ENCODE measurements around the gene OR52H1. TPM values are rescaled to one million over a fixed set of nuclear protein-coding genes. Genes with fewer than 3 reads are reported as not detected.

The OR52H1 gene
- total RNA-seq, 6 donors from 2014 or later, result 0.24 to 0.55 TPM; not detected in 4

- WGBS, 2 donors, result 31 to 33% methylated on average over 1 of the region's 1 CpG
- Histone ChIP-seq H3K4me3 (no peak overlapping the region), H3K27me3 (no peaks in the 10 kb centered on the region), H3K27ac (no peak overlapping the region), H3K36me3 (no peaks in the 10 kb centered on the region), H3K4me1 (no peaks in the 10 kb centered on the region), H3K9me3 (no peaks in the 10 kb centered on the region)
- DNase-seq (no peak), ATAC-seq (ENCODE audit: low FRiP score in 2 of 2) (no peak)
- no peak for TF ChIP-seq EP300 (IDR thresholded peaks at IDR 0.05)
- no peak for TF ChIP-seq POLR2A (IDR thresholded peaks at IDR 0.05)
- no peak for TF ChIP-seq CTCF (IDR thresholded peaks at IDR 0.05)
- no peak for TF ChIP-seq POLR2AphosphoS5 (IDR thresholded peaks at IDR 0.05)
These were observed 6.9 kb downstream of the OR52H1 start for GRCh38 chr11:5541427-5541826.

GRCh38 chr11:5536482-5536881 lies 11.9 kb downstream of the OR52H1 start:
- TF ChIP-seq POLR2AphosphoS5 (IDR thresholded peaks at IDR 0.05), result no peak
- no peak for TF ChIP-seq CTCF (IDR thresholded peaks at IDR 0.05)
- no peak for TF ChIP-seq EP300 (IDR thresholded peaks at IDR 0.05)
- no peak for TF ChIP-seq POLR2A (IDR thresholded peaks at IDR 0.05)
- Histone ChIP-seq H3K4me1 (no peaks in the 10 kb centered on the region), H3K4me3 (no peak overlapping the region)

GRCh38 chr11:5534046-5534445 lies 14.3 kb downstream of the OR52H1 start:
- Histone ChIP-seq H3K9me3 (no peaks in the 10 kb centered on the region), H3K4me3 (no peak overlapping the region), H3K36me3 (no peaks in the 10 kb centered on the region), H3K27me3 (no peaks in the 10 kb centered on the region), H3K4me1 (no peaks in the 10 kb centered on the region), H3K27ac (no peak overlapping the region)
- 77 to 84% methylated on average over 1 of the region's 1 CpG for WGBS, 2 donors
- no peak for TF ChIP-seq EP300 (IDR thresholded peaks at IDR 0.05)
- no peak for TF ChIP-seq POLR2A (IDR thresholded peaks at IDR 0.05)
- TF ChIP-seq CTCF (IDR thresholded peaks at IDR 0.05), result no peak
- TF ChIP-seq POLR2AphosphoS5 (IDR thresholded peaks at IDR 0.05), result no peak
- ATAC-seq (ENCODE audit: low FRiP score in 2 of 2) (no peak), DNase-seq (no peak)

More at GRCh38 chr11:5536482-5536881, 11.9 kb downstream of the OR52H1 start:
- DNase-seq (no peak), ATAC-seq (ENCODE audit: low FRiP score in 2 of 2) (no peak)
- no peaks in the 10 kb centered on the region for H3K36me3 ChIP-seq
- H3K27me3 ChIP-seq, result no peaks in the 10 kb centered on the region
- no peak overlapping the region for H3K27ac ChIP-seq
- H3K9me3 ChIP-seq, result no peaks in the 10 kb centered on the region

GRCh38 chr11:5531053-5531831 lies 17.1 kb downstream of the OR52H1 start:
- Histone ChIP-seq H3K9me3 (no peaks in the 10 kb centered on the region), H3K27ac (no peak overlapping the region), H3K36me3 (no peaks in the 10 kb centered on the region), H3K4me1 (no peaks in the 10 kb centered on the region), H3K27me3 (no peaks in the 10 kb centered on the region), H3K4me3 (no peak overlapping the region)
- no peak for ATAC-seq (ENCODE audit: low FRiP score in 2 of 2)
- no peak for TF ChIP-seq CTCF (IDR thresholded peaks at IDR 0.05)
- no peak for TF ChIP-seq POLR2A (IDR thresholded peaks at IDR 0.05)
- TF ChIP-seq EP300 (IDR thresholded peaks at IDR 0.05), result no peak
- no peak for TF ChIP-seq POLR2AphosphoS5 (IDR thresholded peaks at IDR 0.05)
- 78 to 97% methylated on average over 2 of the region's 2 CpGs for WGBS, 2 donors
- DNase-seq, result no peak

- Histone ChIP-seq H3K27ac (no peak overlapping the region), H3K4me3 (no peak overlapping the region), H3K36me3 (no peaks in the 10 kb centered on the region), H3K4me1 (no peaks in the 10 kb centered on the region), H3K27me3 (no peaks in the 10 kb centered on the region), H3K9me3 (no peaks in the 10 kb centered on the region)
- no peak for ATAC-seq (ENCODE audit: low FRiP score in 2 of 2)
- 19 to 33% methylated on average over 1 of the region's 1 CpG for WGBS, 2 donors
- no peak for TF ChIP-seq CTCF (IDR thresholded peaks at IDR 0.05)
- no peak for TF ChIP-seq POLR2A (IDR thresholded peaks at IDR 0.05)
- TF ChIP-seq POLR2AphosphoS5 (IDR thresholded peaks at IDR 0.05), result no peak
- TF ChIP-seq EP300 (IDR thresholded peaks at IDR 0.05), result no peak
- DNase-seq, result no peak
These were observed 19.8 kb downstream of the OR52H1 start for GRCh38 chr11:5528495-5528894.
